HG02938 (cell line): Measurements from ENCODE around the gene DLL4.

Experiments
- ATAC-seq: cut with Tn5 transposase; IDR thresholded peaks from one replicate; pipeline ENCODE4 v1.9.1; 2021; ENCODE audit warnings: mild to moderate bottlenecking, moderate library complexity; ENCODE audit not compliant: unreplicated experiment

Gene DLL4

DNA sequence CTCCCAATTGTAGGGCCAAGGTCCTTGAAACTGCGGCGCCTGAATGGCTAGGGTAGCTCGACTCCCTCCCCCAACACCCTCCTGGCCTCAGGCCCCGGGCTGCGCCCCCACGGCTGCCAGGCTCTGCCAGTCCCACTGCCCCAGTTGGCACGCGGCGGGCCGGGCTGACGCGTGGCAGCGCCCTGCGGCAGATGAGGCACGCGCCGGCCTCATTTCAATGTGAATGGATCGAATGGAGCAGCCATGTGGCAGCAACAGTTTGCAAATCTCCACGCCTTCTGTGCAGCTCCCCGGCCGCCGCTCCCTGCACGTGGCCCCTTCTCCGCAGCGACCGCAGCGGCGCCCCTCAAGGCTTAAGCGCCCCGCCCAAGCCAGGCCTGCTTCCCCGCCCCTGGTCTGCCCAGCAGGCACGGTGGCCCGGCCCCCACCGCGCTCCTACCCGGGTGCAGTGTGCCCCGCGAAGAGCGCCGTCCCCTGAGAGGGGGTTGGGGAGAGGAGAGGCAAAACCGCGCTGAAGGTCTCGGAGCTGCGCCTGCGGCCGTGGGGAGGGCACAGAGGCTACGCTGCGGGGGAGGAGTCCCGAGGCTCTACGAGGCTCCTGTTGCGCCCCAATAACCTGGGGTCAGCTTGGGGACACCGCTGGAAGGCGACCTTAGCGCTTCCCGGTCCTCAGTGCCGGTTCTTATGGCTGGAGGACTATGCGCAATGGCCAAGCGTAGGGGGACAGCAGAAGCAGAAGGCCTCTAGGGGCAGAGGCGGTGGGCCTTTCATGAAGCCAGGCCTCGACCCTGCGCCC lies 3.1 kb upstream of the DLL4 start:
- no peak for ATAC-seq

- no peak for ATAC-seq
Measured at GRCh38 chr15:40926659-40927494, 2.3 kb upstream of the DLL4 start.

- no peak for ATAC-seq
Measured at GRCh38 chr15:40927495-40927872, 1.7 kb upstream of the DLL4 start.

- no peak for ATAC-seq
Measured at GRCh38 chr15:40927873-40928806, 1.0 kb upstream of the DLL4 start.

- ATAC-seq = no peak
Measured at GRCh38 chr15:40929660-40930429, 705 bp downstream of the DLL4 start.

GRCh38 chr15:40930430-40931299 lies 1.5 kb downstream of the DLL4 start:
- no peak for ATAC-seq

DNA sequence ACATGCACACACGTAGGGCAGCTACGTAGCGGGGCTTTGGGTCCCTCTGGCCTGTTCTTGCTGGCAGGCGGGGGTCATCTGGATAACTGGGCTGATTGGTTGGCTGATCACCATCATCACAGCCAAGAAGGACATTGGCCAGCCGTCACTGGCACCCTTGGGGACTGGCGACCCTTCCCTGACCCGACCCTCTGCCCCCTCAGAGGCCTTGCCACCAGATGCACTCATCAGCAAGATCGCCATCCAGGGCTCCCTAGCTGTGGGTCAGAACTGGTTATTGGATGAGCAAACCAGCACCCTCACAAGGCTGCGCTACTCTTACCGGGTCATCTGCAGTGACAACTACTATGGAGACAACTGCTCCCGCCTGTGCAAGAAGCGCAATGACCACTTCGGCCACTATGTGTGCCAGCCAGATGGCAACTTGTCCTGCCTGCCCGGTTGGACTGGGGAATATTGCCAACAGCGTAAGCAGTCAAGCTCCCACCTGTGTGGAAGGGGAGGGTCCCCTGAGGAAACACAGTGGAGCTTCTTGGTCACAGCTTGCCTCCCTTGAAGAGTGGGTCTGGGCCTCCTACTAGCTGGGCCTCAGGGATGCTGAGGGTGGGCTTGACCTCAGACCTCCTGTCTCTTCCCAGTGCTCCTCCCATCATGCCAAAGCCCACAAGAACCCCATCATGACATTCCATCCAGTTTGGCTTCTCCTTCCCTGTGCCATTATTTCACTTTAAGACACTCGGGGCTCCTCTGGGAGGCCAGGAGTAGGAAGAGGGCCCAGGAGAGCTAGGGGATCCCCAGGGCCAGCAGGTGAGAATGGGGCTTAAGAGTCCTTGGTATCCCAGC lies 2.4 kb downstream of the DLL4 start:
- ATAC-seq = no peak

DNA sequence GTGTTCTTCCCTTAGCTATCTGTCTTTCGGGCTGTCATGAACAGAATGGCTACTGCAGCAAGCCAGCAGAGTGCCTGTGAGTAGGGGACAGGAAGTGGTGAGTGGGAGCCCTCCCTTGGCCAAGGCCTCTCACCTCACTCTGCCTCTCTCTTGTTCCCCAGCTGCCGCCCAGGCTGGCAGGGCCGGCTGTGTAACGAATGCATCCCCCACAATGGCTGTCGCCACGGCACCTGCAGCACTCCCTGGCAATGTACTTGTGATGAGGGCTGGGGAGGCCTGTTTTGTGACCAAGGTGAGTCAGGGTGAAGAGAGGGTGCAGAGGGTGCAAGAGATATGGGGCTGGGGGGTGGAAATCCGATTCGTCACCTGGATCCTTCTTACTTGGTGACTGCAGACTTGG lies 3.0 kb downstream of the DLL4 start:
- no peak for ATAC-seq

GRCh38 chr15:40932649-40933516 lies 3.7 kb downstream of the DLL4 start:
- ATAC-seq = no peak

DNA sequence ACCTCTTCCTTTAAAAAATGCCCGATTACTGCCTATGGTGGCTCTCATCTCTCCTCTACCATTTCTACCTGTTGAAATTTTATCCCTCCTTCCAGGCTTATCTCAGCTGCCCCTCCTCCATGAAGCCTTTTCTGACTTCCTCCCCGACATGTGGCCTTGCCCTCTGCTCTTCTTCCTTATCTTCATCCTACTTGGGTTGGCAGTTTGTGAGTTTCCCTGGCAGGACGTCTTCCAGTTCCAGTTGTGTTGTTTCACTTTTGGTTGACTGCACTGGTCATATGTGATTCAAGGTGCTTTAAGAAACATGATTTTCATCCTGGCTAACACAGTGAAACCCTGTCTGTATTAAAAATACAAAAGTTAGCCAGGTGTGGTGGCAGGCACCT lies 4.4 kb downstream of the DLL4 start:
- ATAC-seq = no peak

- no peak for ATAC-seq
Measured at GRCh38 chr15:40934457-40934856, 5.3 kb downstream of the DLL4 start.

GRCh38 chr15:40936234-40936708 lies 7.1 kb downstream of the DLL4 start:
- no peak for ATAC-seq

DNA sequence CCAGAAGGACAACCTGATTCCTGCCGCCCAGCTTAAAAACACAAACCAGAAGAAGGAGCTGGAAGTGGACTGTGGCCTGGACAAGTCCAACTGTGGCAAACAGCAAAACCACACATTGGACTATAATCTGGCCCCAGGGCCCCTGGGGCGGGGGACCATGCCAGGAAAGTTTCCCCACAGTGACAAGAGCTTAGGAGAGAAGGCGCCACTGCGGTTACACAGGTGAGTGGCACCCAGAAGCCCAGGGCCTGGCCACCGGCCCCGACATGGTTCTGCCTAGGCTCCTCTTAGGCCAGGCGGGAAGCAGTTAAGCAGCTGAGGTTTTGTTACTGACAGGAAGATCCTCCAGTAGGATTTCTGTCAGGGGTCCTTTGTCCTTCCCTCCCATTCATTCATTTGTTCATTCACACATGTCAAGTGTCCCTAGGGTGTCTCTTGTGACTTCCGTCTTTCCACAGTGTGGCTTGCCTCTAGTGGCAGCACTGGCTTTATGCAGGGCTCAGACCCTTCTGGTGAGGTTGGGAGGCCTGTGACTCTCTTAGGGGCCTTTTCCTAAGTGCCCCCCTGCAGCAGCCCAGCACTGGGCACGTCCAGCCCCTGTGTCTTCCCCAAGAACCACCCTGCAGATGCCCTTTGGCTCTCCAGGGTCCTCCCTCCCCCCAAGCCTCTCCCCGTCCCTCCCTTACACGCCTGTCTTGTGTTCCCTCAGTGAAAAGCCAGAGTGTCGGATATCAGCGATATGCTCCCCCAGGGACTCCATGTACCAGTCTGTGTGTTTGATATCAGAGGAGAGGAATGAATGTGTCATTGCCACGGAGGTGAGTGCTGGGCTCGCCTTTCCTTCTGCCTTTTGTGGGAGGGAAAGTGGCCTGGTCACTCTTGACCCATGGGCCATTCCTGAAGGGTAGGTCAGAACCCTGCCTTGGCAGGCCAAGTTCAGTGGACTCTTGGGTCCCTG lies 7.8 kb downstream of the DLL4 start:
- no peak for ATAC-seq

DNA sequence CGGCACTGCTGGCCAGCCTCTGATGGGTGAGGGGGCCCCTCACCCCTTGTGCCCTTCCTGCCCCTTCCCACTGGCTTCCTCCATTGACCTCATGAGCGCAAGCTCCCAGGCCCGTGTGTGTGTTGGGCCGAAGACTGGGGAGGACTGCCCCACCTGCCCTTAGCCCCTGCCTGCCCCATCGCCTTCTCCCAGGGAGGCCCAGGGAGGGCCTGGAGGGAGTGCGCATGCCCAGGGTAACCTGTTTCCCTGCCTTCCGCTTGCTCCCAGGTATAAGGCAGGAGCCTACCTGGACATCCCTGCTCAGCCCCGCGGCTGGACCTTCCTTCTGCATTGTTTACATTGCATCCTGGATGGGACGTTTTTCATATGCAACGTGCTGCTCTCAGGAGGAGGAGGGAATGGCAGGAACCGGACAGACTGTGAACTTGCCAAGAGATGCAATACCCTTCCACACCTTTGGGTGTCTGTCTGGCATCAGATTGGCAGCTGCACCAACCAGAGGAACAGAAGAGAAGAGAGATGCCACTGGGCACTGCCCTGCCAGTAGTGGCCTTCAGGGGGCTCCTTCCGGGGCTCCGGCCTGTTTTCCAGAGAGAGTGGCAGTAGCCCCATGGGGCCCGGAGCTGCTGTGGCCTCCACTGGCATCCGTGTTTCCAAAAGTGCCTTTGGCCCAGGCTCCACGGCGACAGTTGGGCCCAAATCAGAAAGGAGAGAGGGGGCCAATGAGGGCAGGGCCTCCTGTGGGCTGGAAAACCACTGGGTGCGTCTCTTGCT lies 8.8 kb downstream of the DLL4 start:
- ATAC-seq = no peak

- ATAC-seq = no peak
Measured at GRCh38 chr15:40938536-40938870, 9.4 kb downstream of the DLL4 start.
